Calu3 (cell line): ENCODE results near the gene HDDC2. TPM values are rescaled to one million over a fixed set of nuclear protein-coding genes. Genes with fewer than 3 reads are reported as not detected.

Source experiments
- BruUV-seq: library from RNA; stranded (reverse); fragments of 400-500 nt; replicated peaks from 2 replicates; lab custom pipeline; 2021; lab: Mats Ljungman, UMichigan
- CTCF ChIA-PET: fragments of 300-600 bp; sonication (Branson Sonifier 250); formaldehyde crosslinking; loops from one replicate; lab custom pipeline; 2022; ENCODE audit warnings: antibody characterized with exemption; lab: Charles Lee
- DNase-seq: peaks from one replicate; pipeline ENCODE4 v3.0.0; 2022
- H3K27ac Mint-ChIP-seq: one replicate; pipeline ENCODE4 v1.8.0; 2022; ENCODE audit warnings: mixed read lengths; ENCODE audit not compliant: unreplicated experiment
- H3K27me3 Mint-ChIP-seq: one replicate; pipeline ENCODE4 v1.8.0; 2022; ENCODE audit warnings: mixed read lengths; ENCODE audit not compliant: unreplicated experiment
- H3K36me3 Mint-ChIP-seq: one replicate; pipeline ENCODE4 v1.8.0; 2022; ENCODE audit warnings: mild to moderate bottlenecking, moderate library complexity, mixed read lengths; ENCODE audit not compliant: insufficient read depth, unreplicated experiment
- H3K4me1 Mint-ChIP-seq: one replicate; pipeline ENCODE4 v1.8.0; 2022; ENCODE audit warnings: mild to moderate bottlenecking, low read depth, mixed read lengths; ENCODE audit not compliant: unreplicated experiment
- H3K4me3 Mint-ChIP-seq: one replicate; pipeline ENCODE4 v1.8.0; 2022; ENCODE audit warnings: mild to moderate bottlenecking, low read depth, moderate library complexity, mixed read lengths; ENCODE audit not compliant: unreplicated experiment
- H3K9me3 Mint-ChIP-seq: one replicate; pipeline ENCODE4 v1.8.0; 2022; ENCODE audit warnings: low read depth, mixed read lengths; ENCODE audit not compliant: unreplicated experiment
- CTCF ChIP-seq: fragments of 200-600 bp; IDR thresholded peaks from one replicate; pipeline ENCODE4 v1.8.0; 2022; ENCODE audit warnings: antibody characterized with exemption; ENCODE audit not compliant: unreplicated experiment
- intact Hi-C: fragments of 100-400 bp; cut with micrococcal nuclease; formaldehyde crosslinking; loops from one replicate; pipeline ENCODE4 v1.10.0; 2022; ENCODE audit not compliant: unreplicated experiment
- total RNA-seq: library from RNA; stranded (reverse); gene quantifications from 2 replicates; pipeline ENCODE4 v1.2.3, GENCODE V29; 2022

The HDDC2 gene
- total RNA-seq, 1 experiment from 2014 or later = 24.2 TPM

- Mint-ChIP-seq H3K36me3 (no peaks in the 10 kb centered on the region), H3K27me3 (no peaks in the 10 kb centered on the region), H3K4me3 (no peak overlapping the region), H3K27ac (no peak overlapping the region), H3K9me3 (no peaks in the 10 kb centered on the region), H3K4me1 (no peaks in the 10 kb centered on the region)
- intact Hi-C loops = no loop called here
- DNase-seq = no peak
- CTCF ChIA-PET = no interaction called here
- no peak for TF ChIP-seq CTCF
- BruUV-seq = no TSS peak
Measured at GRCh38 chr6:125259354-125259736, 42.4 kb downstream of the HDDC2 start.

- DNase-seq = no peak
- Mint-ChIP-seq H3K4me1 (no peaks in the 10 kb centered on the region), H3K9me3 (no peaks in the 10 kb centered on the region), H3K36me3 (no peaks in the 10 kb centered on the region), H3K27ac (no peak overlapping the region), H3K4me3 (no peak overlapping the region), H3K27me3 (no peaks in the 10 kb centered on the region)
- BruUV-seq = no TSS peak
- intact Hi-C loops = no loop called here
- TF ChIP-seq CTCF = no peak
- CTCF ChIA-PET = no interaction called here
Measured at GRCh38 chr6:125258651-125259353, 43.0 kb downstream of the HDDC2 start.

GRCh38 chr6:125257351-125257750, 44.4 kb downstream of the HDDC2 start:
- no peak overlapping the region for H3K4me3 Mint-ChIP-seq
- BruUV-seq = no TSS peak
- H3K4me1 Mint-ChIP-seq = no peaks in the 10 kb centered on the region
- no peaks in the 10 kb centered on the region for H3K9me3 Mint-ChIP-seq
- DNase-seq = no peak
- intact Hi-C loops = no loop called here
- H3K36me3 Mint-ChIP-seq = no peaks in the 10 kb centered on the region
- no peaks in the 10 kb centered on the region for H3K27me3 Mint-ChIP-seq
- no peak for TF ChIP-seq CTCF
- H3K27ac Mint-ChIP-seq = no peak overlapping the region
- CTCF ChIA-PET = no interaction called here

GRCh38 chr6:125255201-125255600, 46.6 kb downstream of the HDDC2 start:
- H3K27me3 Mint-ChIP-seq = no peaks in the 10 kb centered on the region
- BruUV-seq = no TSS peak
- H3K36me3 Mint-ChIP-seq = no peaks in the 10 kb centered on the region
- intact Hi-C loops = no loop called here
- H3K4me1 Mint-ChIP-seq = no peaks in the 10 kb centered on the region
- DNase-seq = no peak
- no peaks in the 10 kb centered on the region for H3K9me3 Mint-ChIP-seq
- CTCF ChIA-PET = no interaction called here
- H3K4me3 Mint-ChIP-seq = no peak overlapping the region
- TF ChIP-seq CTCF = no peak
- H3K27ac Mint-ChIP-seq = no peak overlapping the region
